Heart right ventricle (tissue), 16 donors: ENCODE results near the gene GPR107. TPM values are rescaled to one million over a fixed set of nuclear protein-coding genes. Genes with fewer than 3 reads are reported as not detected.

ENCODE experiments used
- ATAC-seq, 8 donors: fragments of 200-7000 bp; cut with Tn5 transposase; one replicate each; pipeline ENCODE4 v1.9.1; 2020; ENCODE audit warnings: mild to moderate bottlenecking in 8 of 8, moderate library complexity in 8 of 8, moderate number of reproducible peaks in 1 of 8
- DNase-seq, 2 donors: peaks; one replicate each; pipeline ENCODE4 v3.0.0-alpha.2; 2020
- H3K27ac ChIP-seq, 10 donors: fragments of 200-600 bp; sonication (generic) in 2 of 10; one replicate each; pipeline versions ENCODE4 v1.5.0 to v1.8.0; 2020 to 2022; ENCODE audit warnings: mild to moderate bottlenecking in 3 of 10
- H3K27me3 ChIP-seq, 7 donors: fragments of 200-600 bp; one replicate each; pipeline ENCODE4 v1.8.0; 2021 to 2022; ENCODE audit warnings: mild to moderate bottlenecking in 2 of 7
- H3K36me3 ChIP-seq, 9 donors: fragments of 200-600 bp; sonication (generic) in 1 of 9; one replicate each; pipeline versions ENCODE4 v1.5.0 to v1.8.0; 2020 to 2022; ENCODE audit warnings: mild to moderate bottlenecking in 2 of 9
- H3K4me1 ChIP-seq, 9 donors: fragments of 200-600 bp; sonication (generic) in 1 of 9; one replicate each; pipeline versions ENCODE4 v1.5.0 to v1.8.0; 2020 to 2022; ENCODE audit warnings: mild to moderate bottlenecking in 4 of 9
- H3K4me3 ChIP-seq, 10 donors: fragments of 200-600 bp; sonication (generic) in 2 of 10; one replicate each; pipeline versions ENCODE4 v1.5.0 to v1.8.0; 2020 to 2022; ENCODE audit warnings: mild to moderate bottlenecking in 7 of 10, moderate library complexity in 2 of 10
- H3K9me3 ChIP-seq, 11 donors: fragments of 200-600 bp in 10 of 11; sonication (generic) in 2 of 11; one replicate each; pipeline versions ENCODE4 v1.5.0 to v1.8.0; 2013 to 2022; ENCODE audit warnings: mild to moderate bottlenecking in 2 of 11, control low read depth in 1 of 11, moderate library complexity in 1 of 11
- CTCF ChIP-seq, 9 donors: fragments of 200-600 bp; sonication (generic) in 2 of 9; IDR thresholded peaks; one replicate each; pipeline versions ENCODE4 v1.5.0 to v1.8.0; 2021 to 2022; ENCODE audit warnings: antibody characterized with exemption in 9 of 9, mild to moderate bottlenecking in 5 of 9, moderate library complexity in 1 of 9
- WGBS, 2 donors: extraction: QIAGEN DNeasy Blood & Tissue Kit; methylation state at CpG; one replicate each; pipeline ENCODE4 v1.1.7; 2013; ENCODE audit warnings: inconsistent platforms in 1 of 2; 5-methylcytosine and 5-hydroxymethylcytosine counted together
- intact Hi-C, 10 donors: fragments of 100-400 bp; cut with DNase I; formaldehyde crosslinking; loops; one replicate each; pipeline versions ENCODE4 v1.11.1 to v1.14.2; 2022
- polyA plus RNA-seq, 2 donors: library from polyadenylated mRNA; stranded (reverse); fragments of 200-250 nt; gene quantifications; one replicate each; pipeline ENCODE4 v1.2.3, GENCODE V29; 2013
- total RNA-seq, 10 donors: library from RNA; stranded (reverse); fragmentation: NEBNext Ultra II Directional in 3 of 10; extraction: Animal tissue kit (Norgen Biotek cat#: 25700) in 3 of 10; gene quantifications; one replicate each; pipeline versions ENCODE4 v1.2.1 to v1.2.4, GENCODE V29; 2021 to 2023
- donor health status: Arrhythmogenic right ventricular cardiomyopathy.
- donor health status: ischemic (EF 13 %, LVEDD 7.1; RV severe dilation, severe dysfunction).
- donor health status: healthy with polysubstance abuse.
- donor health status: DM: no; HTN: yes; CAD: no.
- donor health status: DM: no; HTN: no; CAD: no.
- donor health status: ischemic (EF 25% LVEDD 6.9; RV normal size, moderate dysfunction).
- donor health status: ischemic (EF 25% LVEDD 5.7; RV mildly dilated, moderate dysfunction).
- donor health status: healthy.
- donor health status: DM: yes; HTN: yes; CAD: no.
- donor health status: Ischemic cardiomyopathy.
- donor health status: ischemic (EF 35%, LVEDD 5.7; RV mildly dilated, moderate dysfunction).
- donor health status: nonischemic (EF 11% LVEDD 7.7; RV severe dilation, severe dysfunction).
- donor health status: DM: yes; HTN: yes; CAD: no.
- donor health status: PGD.
- donor health status: ischemic (EF 29% LVEDD 5.4; RV normal size, mild dysfunction).
- donor health status: nonischemic (EF 23%, LVEDD 6.1; RV moderate dilation, normal function).

GPR107 gene
- total and polyA plus RNA-seq, 12 donors = 6.7 to 35.6 (median 23.9) TPM

- intact Hi-C loops = no loop called here
- 92% methylated on average over 3 of the region's 3 CpGs for WGBS, 2 donors
- ATAC-seq (no peak), DNase-seq (no peak)
- TF ChIP-seq CTCF (IDR thresholded peaks at IDR 0.05) = no peak
- Histone ChIP-seq H3K27ac (peak overlapping the region in 1 of 10 donors; percentile 12), H3K9me3 (peaks cover 0 to 10% (median 0%) of the 10 kb centered on the region in 11 donors), H3K4me3 (no peak overlapping the region), H3K4me1 (peaks cover 0 to 100% (median 51%) of the 10 kb centered on the region in 9 donors), H3K36me3 (no peaks in the 10 kb centered on the region), H3K27me3 (no peaks in the 10 kb centered on the region)
Observed at GRCh38 chr9:130030651-130031127, 23.0 kb upstream of the GPR107 start.

DNA sequence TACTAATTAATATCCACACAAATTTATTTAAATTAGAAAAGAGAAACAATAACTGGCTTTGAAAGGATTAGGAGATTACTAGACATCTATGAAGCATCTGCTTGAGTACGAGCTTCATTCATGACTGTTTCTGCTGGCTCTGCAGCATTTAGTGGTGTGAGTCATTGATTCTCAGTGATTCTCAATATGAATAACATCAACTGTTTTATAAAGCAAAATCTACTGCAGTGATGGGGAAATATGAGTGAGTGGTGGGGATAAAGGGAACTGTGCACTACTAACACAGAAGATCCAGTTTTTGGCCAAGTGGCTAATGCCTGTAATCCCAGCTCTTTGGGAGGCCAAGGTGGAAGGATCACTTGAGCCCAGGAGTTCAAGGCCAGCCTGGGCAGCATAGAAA lies 19.1 kb upstream of the GPR107 start:
- intact Hi-C loops = no loop called here
- no peak for TF ChIP-seq CTCF (IDR thresholded peaks at IDR 0.05)
- H3K9me3 ChIP-seq = no peaks in the 10 kb centered on the region
- no peaks in the 10 kb centered on the region for H3K27me3 ChIP-seq
- WGBS, 2 donors = 73 to 81% methylated on average over 1 of the region's 1 CpG
- ATAC-seq (peak in 2 of 8 donors; percentile 43 to 63), DNase-seq (no peak)
- peaks cover 0 to 95% (median 35%) of the 10 kb centered on the region in 9 donors for H3K4me1 ChIP-seq
- no peaks in the 10 kb centered on the region for H3K36me3 ChIP-seq
- no peak overlapping the region for H3K4me3 ChIP-seq
- H3K27ac ChIP-seq = peak overlapping the region in 1 of 10 donors; percentile 51

DNA sequence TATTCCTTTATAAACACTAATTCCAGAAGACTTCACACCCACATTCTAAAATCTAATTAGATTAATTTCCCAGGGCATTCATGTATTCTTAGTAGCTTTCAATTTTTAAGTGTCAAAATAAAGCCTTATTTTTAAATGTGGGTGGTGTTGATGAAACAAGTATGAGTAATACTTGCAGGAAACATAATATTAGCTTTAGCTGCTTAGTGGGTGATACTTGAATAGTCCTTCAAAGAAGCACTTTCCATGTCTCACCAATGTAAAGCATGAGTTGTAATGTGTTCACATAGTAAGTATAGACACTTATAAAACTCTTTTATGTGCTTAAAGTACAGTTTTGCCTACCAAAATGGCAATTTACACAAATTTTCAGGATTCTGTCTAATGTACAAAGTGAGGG lies 17.6 kb upstream of the GPR107 start:
- H3K4me1 ChIP-seq = peaks cover 0 to 95% (median 32%) of the 10 kb centered on the region in 9 donors
- DNase-seq = no peak

DNA sequence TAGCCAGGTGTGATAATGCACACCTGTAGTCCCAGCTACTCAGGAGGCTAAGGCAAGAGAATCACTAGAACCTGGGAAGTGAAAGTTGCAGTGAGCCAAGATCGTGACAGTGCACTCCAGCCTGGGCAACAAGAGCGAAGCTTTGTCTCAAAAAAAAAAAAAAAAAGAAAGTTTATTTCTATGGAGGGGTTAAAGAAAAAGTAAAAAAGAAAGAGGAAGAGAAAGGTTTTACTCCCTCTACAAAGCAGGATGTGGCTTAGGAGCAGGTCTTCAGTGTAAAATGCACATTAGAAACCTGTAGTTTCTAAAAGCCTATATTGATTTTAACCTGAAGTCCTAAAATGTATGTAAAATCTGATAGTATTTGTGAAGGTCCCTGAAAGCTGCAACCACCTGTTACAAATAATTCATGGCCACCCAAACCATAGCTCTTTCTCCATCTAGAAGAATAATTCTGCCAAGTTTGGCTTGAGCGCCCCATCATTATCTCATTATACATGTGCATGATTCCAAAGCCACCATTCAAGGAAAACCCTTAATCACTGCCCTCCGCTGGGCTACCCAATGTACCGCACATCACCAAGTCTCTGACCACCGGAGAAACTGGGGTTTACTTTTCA lies 14.1 kb upstream of the GPR107 start:
- DNase-seq = no peak
- Histone ChIP-seq H3K36me3 (no peaks in the 10 kb centered on the region), H3K27ac (peak overlapping the region in 1 of 10 donors; percentile 99), H3K9me3 (no peaks in the 10 kb centered on the region), H3K4me1 (peaks cover 0 to 82% (median 33%) of the 10 kb centered on the region in 9 donors), H3K27me3 (no peaks in the 10 kb centered on the region), H3K4me3 (peak overlapping the region in 1 of 10 donors; percentile 89)
- 89 to 91% methylated on average over 6 of the region's 6 CpGs for WGBS, 2 donors
- no peak for ATAC-seq
- no peak for TF ChIP-seq CTCF (IDR thresholded peaks at IDR 0.05)
- intact Hi-C loops = loop anchor here in 6 of 10 donors (5.0 to 10.0 kb wide), 2 partner anchors 75 to 152 kb away; no protein-coding TSS in a partner anchor

More for the DNA sequence above, 17.6 kb upstream of the GPR107 start:
- intact Hi-C loops = no loop called here
- Histone ChIP-seq H3K4me3 (no peak overlapping the region), H3K27ac (peak overlapping the region in 1 of 10 donors; percentile 64), H3K36me3 (no peaks in the 10 kb centered on the region), H3K9me3 (no peaks in the 10 kb centered on the region), H3K27me3 (no peaks in the 10 kb centered on the region)
- ATAC-seq = no peak
- no peak for TF ChIP-seq CTCF (IDR thresholded peaks at IDR 0.05)
